AG10803 (cell line): ENCODE measurements around the gene MTF1.
A peak's percentile ranks its signal among the peaks of the same experiment; 100 is the strongest.
"Not testable (repeated sequence)": the region's sequence is repeated elsewhere in the genome, so short reads cannot be mapped to it uniquely, and the experiment has no call there.

Experiments
- DNase-seq: peaks from one replicate; pipeline ENCODE4 v3.0.0; 2010; ENCODE audit warnings: low read depth
- H3K4me3 ChIP-seq: 2 replicates; pipeline ENCODE4 v1.5.1; 2011; ENCODE audit warnings: mild to moderate bottlenecking, low read length, control low read depth
- TF ChIP-seq, protein P1 (sequence below): conservative IDR thresholded peaks from 2 replicates; pipeline ENCODE4 v1.5.1; 2011; ENCODE audit warnings: mild to moderate bottlenecking, low read length, control low read depth, inconsistent platforms

MTF1 gene

GRCh38 chr1:37859507-37860345 lies at the start of gene MTF1:
MTF1 (minus strand) TSS chr1:37859592; CDS start chr1:37857658, 1,934 bp downstream.
- H3K4me3 ChIP-seq = peak within 1 kb of the TSS; percentile 99
- DNase-seq = peak; percentile 95
- TF ChIP-seq, protein P1, sequence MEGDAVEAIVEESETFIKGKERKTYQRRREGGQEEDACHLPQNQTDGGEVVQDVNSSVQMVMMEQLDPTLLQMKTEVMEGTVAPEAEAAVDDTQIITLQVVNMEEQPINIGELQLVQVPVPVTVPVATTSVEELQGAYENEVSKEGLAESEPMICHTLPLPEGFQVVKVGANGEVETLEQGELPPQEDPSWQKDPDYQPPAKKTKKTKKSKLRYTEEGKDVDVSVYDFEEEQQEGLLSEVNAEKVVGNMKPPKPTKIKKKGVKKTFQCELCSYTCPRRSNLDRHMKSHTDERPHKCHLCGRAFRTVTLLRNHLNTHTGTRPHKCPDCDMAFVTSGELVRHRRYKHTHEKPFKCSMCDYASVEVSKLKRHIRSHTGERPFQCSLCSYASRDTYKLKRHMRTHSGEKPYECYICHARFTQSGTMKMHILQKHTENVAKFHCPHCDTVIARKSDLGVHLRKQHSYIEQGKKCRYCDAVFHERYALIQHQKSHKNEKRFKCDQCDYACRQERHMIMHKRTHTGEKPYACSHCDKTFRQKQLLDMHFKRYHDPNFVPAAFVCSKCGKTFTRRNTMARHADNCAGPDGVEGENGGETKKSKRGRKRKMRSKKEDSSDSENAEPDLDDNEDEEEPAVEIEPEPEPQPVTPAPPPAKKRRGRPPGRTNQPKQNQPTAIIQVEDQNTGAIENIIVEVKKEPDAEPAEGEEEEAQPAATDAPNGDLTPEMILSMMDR = peak; percentile 75

- H3K4me3 ChIP-seq, DNase-seq: not testable (repeated sequence)
Observed at GRCh38 chr1:37908531-37908930, 49.1 kb upstream of the MTF1 start.

GRCh38 chr1:37907416-37908125 lies 48.2 kb upstream of the MTF1 start:
- H3K4me3 ChIP-seq, DNase-seq: not testable (repeated sequence)

DNA sequence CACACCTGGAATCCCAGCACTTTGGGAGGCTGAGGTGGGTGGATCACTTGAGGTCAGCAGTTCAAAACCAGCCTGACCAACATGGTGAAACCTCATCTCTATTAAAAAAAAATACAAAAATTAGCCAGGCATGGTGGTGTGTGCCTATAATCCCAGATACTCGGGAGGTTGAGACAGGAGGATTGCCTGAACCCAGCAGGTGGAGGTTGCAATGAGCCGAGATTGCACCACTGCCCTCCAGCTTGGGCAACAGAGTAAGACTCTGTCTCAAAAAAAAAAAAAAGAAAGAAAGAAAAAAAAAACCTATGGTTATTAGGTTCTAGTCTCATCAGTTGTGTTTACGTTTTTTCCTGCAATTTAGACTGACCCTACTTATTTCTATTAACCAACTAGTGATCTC lies 47.2 kb upstream of the MTF1 start:
- DNase-seq, H3K4me3 ChIP-seq: not testable (repeated sequence)

DNA sequence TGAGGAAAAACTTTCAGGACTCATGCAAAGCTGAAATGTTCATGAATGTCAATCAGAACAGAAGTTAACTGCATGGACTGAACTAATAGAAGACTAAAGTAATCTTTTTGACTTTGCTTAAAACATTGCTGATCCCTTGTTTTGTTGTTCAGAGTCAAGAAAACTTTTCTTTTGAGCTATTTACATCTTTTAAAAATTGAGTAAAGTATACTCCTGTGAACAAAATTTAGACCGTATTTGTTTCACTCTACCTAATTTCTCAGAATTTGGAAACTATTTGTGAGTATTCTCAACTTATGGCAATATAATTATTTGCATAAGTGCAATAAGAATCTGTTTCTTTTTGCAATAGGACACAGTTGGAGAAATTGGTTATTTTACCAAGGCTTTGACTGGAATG lies 46.3 kb upstream of the MTF1 start:
- no peak for DNase-seq
- TF ChIP-seq, protein P1 = no peak
- no peak overlapping the region for H3K4me3 ChIP-seq

- H3K4me3 ChIP-seq, DNase-seq: not testable (repeated sequence)
Observed at GRCh38 chr1:37903921-37904320, 44.5 kb upstream of the MTF1 start.

GRCh38 chr1:37902983-37903382 lies 43.6 kb upstream of the MTF1 start:
- H3K4me3 ChIP-seq = no peak overlapping the region
- DNase-seq = no peak
- TF ChIP-seq, protein P1 = no peak

DNA sequence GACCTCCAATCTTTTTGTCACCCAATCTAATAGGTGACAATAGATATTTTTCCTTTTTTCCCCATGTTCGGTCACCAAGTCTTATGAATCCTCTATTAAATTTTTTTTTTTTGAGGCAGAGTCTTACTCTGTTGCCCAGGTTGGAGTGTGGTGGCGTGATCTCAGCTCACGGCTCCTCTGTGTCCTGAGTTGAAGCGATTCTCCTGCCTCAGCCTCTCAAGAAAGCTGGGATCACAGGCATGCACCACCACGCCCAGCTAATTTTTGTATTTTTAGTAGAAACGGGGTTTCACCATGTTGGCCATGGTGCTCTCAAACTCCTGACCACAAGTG lies 42.5 kb upstream of the MTF1 start:
- TF ChIP-seq, protein P1 = no peak
- H3K4me3 ChIP-seq = no peak overlapping the region
- DNase-seq = no peak

- TF ChIP-seq, protein P1 = no peak
- no peak overlapping the region for H3K4me3 ChIP-seq
- DNase-seq = no peak
Observed at GRCh38 chr1:37901191-37901892, 42.0 kb upstream of the MTF1 start.

DNA sequence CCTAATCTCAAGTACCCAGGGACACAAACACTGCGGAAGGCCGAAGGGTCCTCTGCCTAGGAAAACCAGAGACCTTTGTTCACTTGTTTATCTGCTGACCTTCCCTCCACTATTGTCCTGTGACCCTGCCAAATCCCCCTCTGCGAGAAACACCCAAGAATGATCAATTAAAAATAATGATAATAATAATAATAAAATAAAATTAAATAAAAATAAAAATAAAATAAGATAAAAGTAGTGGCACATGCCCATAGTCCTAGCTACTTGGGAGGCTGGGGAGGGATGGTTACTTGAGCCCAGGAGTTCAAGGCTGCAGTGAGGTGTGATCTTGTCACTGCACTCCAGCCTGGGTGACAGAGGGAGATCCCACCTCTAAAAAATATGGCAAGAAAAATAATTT lies 38.2 kb upstream of the MTF1 start:
- not testable (repeated sequence) for H3K4me3 ChIP-seq, DNase-seq
